CD4-positive, alpha-beta memory T cell (primary cell): ENCODE measurements around the gene UBE2G2. TPM values are rescaled to one million over a fixed set of nuclear protein-coding genes. Genes with fewer than 3 reads are reported as not detected.
A peak's percentile ranks its signal among the peaks of the same experiment; 100 is the strongest.

Experiments used
- CTCF ChIA-PET: fragments of 350-600 bp; sonication (Branson Sonifier 250); formaldehyde crosslinking; loops from one replicate; lab custom pipeline; 2021; ENCODE audit warnings: inconsistent platforms; ENCODE audit not compliant: partially characterized antibody; lab: Charles Lee
- POLR2A ChIA-PET: fragments of 350-600 bp; sonication (Branson Sonifier 250); formaldehyde crosslinking; loops from one replicate; lab custom pipeline; 2021; ENCODE audit not compliant: partially characterized antibody; lab: Charles Lee
- DNase-seq, 5 donors: peaks; one replicate each; pipeline versions ENCODE4 v3.0.0 to v3.0.0-alpha.2; 2020 to 2022; ENCODE audit warnings: mixed read lengths in 1 of 5
- H3K27ac ChIP-seq: one replicate; pipeline ENCODE4 v1.7.0; 2013; ENCODE audit warnings: low read depth, low read length
- H3K27me3 ChIP-seq: 2 replicates; pipeline ENCODE4 v1.7.0; 2013; ENCODE audit warnings: mild to moderate bottlenecking, low read length, moderate library complexity; ENCODE audit not compliant: insufficient read depth
- H3K36me3 ChIP-seq: 2 replicates; pipeline ENCODE4 v1.7.0; 2013; ENCODE audit warnings: mild to moderate bottlenecking, low read length, moderate library complexity; ENCODE audit not compliant: insufficient read depth
- H3K4me1 ChIP-seq: 2 replicates; pipeline ENCODE4 v1.7.0; 2013; ENCODE audit warnings: mild to moderate bottlenecking, low read length, moderate library complexity; ENCODE audit not compliant: insufficient read depth
- H3K4me3 ChIP-seq, 2 donors: one replicate each; pipeline ENCODE4 v1.7.0; 2013; ENCODE audit warnings: low read length in 2 of 2, mild to moderate bottlenecking in 1 of 2
- H3K9me3 ChIP-seq, 2 donors: one replicate each; pipeline ENCODE4 v1.7.0; 2013; ENCODE audit warnings: low read length in 2 of 2, control low read depth in 1 of 2; ENCODE audit not compliant: control insufficient read depth in 1 of 2
- H3K27ac Mint-ChIP-seq, 7 donors: one replicate each; pipeline ENCODE4 v1.8.0; 2020 to 2021; ENCODE audit warnings: mixed read lengths in 7 of 7, mild to moderate bottlenecking in 6 of 7, inconsistent platforms in 3 of 7, moderate library complexity in 3 of 7
- H3K27me3 Mint-ChIP-seq, 2 donors: one replicate each; pipeline ENCODE4 v1.8.0; 2020 to 2021; ENCODE audit warnings: mixed read lengths in 2 of 2
- H3K36me3 Mint-ChIP-seq, 2 donors: one replicate each; pipeline ENCODE4 v1.8.0; 2020 to 2021; ENCODE audit warnings: mixed read lengths in 2 of 2, inconsistent platforms in 1 of 2, mild to moderate bottlenecking in 1 of 2
- H3K4me1 Mint-ChIP-seq, 4 donors: one replicate each; pipeline ENCODE4 v1.8.0; 2020 to 2021; ENCODE audit warnings: mixed read lengths in 4 of 4, mild to moderate bottlenecking in 1 of 4
- H3K4me3 Mint-ChIP-seq, 8 donors: one replicate each; pipeline ENCODE4 v1.8.0; 2020 to 2021; ENCODE audit warnings: mixed read lengths in 8 of 8, mild to moderate bottlenecking in 7 of 8, moderate library complexity in 6 of 8, inconsistent platforms in 3 of 8
- H3K9me3 Mint-ChIP-seq, 8 donors: one replicate each; pipeline ENCODE4 v1.8.0; 2020 to 2021; ENCODE audit warnings: mixed read lengths in 8 of 8, mild to moderate bottlenecking in 5 of 8, inconsistent platforms in 3 of 8, moderate library complexity in 1 of 8
- intact Hi-C: fragments of 100-400 bp; cut with micrococcal nuclease; formaldehyde crosslinking; loops from one replicate; pipeline ENCODE4 v1.15.1; 2023
- polyA plus RNA-seq, 2 donors: library from polyadenylated mRNA; unstranded; fragments of 300-500 nt; fragmentation: Illumina TruSeq; gene quantifications; one replicate each; pipeline ENCODE4 v1.2.3, GENCODE V29; 2021
- total RNA-seq, 2 experiments: library from RNA; stranded (reverse); gene quantifications; one replicate each; pipeline ENCODE4 v1.2.3, GENCODE V29; 2021

UBE2G2 gene, protein sequence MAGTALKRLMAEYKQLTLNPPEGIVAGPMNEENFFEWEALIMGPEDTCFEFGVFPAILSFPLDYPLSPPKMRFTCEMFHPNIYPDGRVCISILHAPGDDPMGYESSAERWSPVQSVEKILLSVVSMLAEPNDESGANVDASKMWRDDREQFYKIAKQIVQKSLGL
- total RNA-seq = 100 to 1,000 TPM; 125 to 131 TPM
- polyA plus RNA-seq = 10 to 100 TPM; 51.8 to 65.9 TPM

DNA sequence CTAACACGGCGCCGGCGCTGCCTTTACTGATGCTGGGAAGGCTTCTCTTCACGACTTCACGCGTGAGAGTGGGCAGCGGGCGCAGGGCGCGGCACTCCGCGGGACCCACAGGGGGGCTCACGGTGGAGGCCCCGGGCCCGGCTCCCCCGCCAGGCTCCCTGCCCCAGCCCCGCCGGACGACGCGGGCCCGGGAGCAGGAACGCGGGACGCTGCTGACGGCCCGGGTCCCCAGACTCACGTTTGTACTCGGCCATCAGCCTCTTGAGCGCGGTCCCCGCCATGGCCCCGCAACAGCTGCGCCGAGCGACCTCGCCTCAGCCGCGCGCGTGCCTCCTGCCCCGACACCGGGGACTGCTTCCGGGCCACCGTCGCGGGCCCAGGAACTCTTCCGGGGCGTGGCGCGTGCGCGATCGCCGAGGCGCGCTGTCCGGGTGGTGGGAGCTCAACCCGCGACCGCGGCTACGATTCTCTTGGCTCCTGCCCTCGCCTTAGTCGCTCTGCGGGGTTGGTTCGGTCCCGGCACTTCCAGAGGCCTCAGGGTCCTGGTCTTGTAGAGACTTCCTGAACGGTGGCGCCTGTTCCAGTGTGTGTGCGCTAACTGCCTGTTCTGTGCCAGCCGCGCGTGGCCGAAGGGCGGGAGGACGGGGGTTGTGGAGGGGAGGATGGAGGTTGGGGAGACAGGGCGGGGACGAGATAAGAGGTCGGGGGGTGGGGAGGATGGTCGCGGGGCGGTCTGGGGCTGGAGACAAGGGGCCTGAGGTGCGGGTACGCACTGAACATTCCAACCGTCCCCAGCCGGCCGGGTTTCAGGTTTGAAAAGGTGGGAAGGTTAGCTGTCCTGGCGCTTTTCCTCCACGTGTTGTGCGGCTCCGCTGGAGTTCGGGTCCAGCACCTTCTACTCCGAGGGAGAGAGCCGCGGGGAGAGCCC, at the start of gene UBE2G2:
TSS of gene UBE2G2 (minus strand) at position 353 of the 928 bp plus-strand sequence. CDS start at position 281, 72 bp downstream.
- Histone ChIP-seq H3K27ac (peak within 1 kb of the TSS; percentile 57), H3K4me1 (peaks cover 30% of the 10 kb centered on the region), H3K27me3 (no peaks in the 10 kb centered on the region), H3K4me3 (peak within 1 kb of the TSS; percentile 48 to 84), H3K9me3 (no peaks in the 10 kb centered on the region), H3K36me3 (peaks cover 14% of the 10 kb centered on the region)
- POLR2A ChIA-PET = interaction anchor here (0.7 to 5.6 kb wide), 23 partner anchors 8 to 501 kb away, joined by 3 to 82 read pairs (median 5); partner anchors contain the start of genes CFAP410, ITGB2, PTTG1IP and SLX9
- H3K4me3 Mint-ChIP-seq = peak within 1 kb of the TSS; percentile 95 to 100 (median 98)
- intact Hi-C loops = loop anchor here (1.0 to 10.0 kb wide), 7 partner anchors 16 to 327 kb away; partner anchors contain the start of gene ADARB1
- H3K4me1 Mint-ChIP-seq = peaks cover 31 to 49% (median 42%) of the 10 kb centered on the region in 4 donors
- peak; percentile 81 to 91 (median 88) for DNase-seq
- peaks cover 0 to 2% (median 0%) of the 10 kb centered on the region in 8 donors for H3K9me3 Mint-ChIP-seq
- H3K27me3 Mint-ChIP-seq = no peaks in the 10 kb centered on the region
- peaks cover 18 to 48% of the 10 kb centered on the region in 2 donors for H3K36me3 Mint-ChIP-seq
- CTCF ChIA-PET = interaction anchor here (1.1 to 5.6 kb wide), 26 partner anchors 8 to 327 kb away, joined by 3 to 82 read pairs (median 6); partner anchors contain the start of genes ITGB2, KRTAP12-3 and PTTG1IP
- H3K27ac Mint-ChIP-seq = peak within 1 kb of the TSS; percentile 88 to 99 (median 98)

DNA sequence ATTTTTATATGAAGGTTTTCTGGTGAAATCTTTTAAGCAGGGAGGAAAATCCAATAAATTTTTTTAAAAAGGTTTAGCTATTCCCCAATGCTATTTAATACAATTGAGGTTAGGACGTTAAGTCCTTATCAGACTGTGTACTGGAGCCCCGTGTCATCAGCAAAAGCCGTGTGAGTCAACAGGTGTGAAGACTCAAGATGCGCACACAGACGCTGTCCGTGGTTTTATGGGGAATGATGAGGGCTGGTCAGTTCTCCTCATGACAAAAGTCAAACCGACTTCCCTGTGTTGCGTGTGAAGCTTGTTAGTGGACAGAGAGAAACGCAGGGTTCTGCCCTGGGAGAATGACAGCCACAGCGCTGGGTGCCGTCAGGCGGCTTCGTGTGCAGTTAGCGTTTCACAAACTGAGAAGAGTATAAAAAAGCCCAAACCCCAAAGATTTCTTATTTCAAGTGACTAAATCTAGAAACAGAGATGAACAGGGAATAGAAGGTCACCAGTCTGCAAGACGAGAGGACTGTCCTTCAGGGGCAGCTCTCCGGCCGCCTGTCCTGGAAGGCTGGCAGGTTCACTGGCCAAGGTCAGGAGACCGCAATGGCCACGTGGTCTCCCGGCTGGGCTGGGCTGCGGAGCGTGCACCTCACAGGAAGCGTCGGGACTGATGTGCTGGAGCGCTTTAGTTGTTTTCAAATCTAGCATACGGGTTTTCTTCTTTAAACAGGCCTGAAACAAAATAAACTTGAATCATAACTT, 49.5 kb upstream of the UBE2G2 start:
- no peak for DNase-seq
- Histone ChIP-seq H3K27ac (no peak overlapping the region), H3K9me3 (no peaks in the 10 kb centered on the region), H3K36me3 (peaks cover 47% of the 10 kb centered on the region), H3K27me3 (no peaks in the 10 kb centered on the region), H3K4me1 (peaks cover 42% of the 10 kb centered on the region), H3K4me3 (no peak overlapping the region)
- Mint-ChIP-seq H3K36me3 (peaks cover 44 to 68% of the 10 kb centered on the region in 2 donors), H3K4me3 (peak overlapping the region in 2 of 8 donors; percentile 39 to 64), H3K4me1 (peaks cover 18 to 62% (median 42%) of the 10 kb centered on the region in 4 donors), H3K27ac (peak overlapping the region; percentile 12 to 78 (median 64)), H3K9me3 (no peaks in the 10 kb centered on the region), H3K27me3 (no peaks in the 10 kb centered on the region)
- intact Hi-C loops = no loop called here
- ChIA-PET POLR2A (interaction anchor here (1.0 to 1.9 kb wide), 4 partner anchors 11 to 76 kb away, joined by 3 to 5 read pairs (median 3); no protein-coding TSS in a partner anchor), CTCF (interaction anchor here (1.3 to 1.5 kb wide), 3 partner anchors 33 to 287 kb away, joined by 3 read pairs; no protein-coding TSS in a partner anchor)

DNA sequence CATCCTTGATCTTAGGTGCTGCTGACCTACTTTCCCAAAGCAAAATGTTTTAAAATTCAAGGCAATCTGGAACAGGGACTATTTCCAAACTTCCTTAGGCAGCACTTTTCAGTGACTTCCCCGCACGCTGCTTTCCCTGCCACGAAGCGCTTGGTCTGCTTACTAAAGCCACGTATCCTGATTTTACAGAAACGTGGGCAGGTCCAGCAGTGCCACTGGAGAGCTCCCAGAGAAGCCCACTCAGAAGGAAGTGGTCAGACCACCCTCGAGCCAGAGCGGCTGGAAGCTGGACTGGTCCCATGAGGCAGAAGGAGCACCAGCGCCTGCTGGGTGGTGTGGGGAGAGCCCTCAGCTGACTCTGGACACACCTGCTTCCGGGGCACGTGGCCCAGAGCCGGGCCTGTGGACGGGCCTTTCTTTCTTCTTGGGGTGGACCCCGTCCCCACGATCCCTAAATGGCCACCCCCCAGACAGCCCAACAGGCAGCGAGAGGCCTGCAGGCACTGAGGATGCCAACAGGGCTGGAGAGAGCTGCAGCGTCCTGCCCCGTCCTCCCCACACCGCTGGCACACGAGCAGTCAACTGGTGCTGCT, 48.7 kb upstream of the UBE2G2 start:
- H3K36me3 Mint-ChIP-seq = peaks cover 41 to 61% of the 10 kb centered on the region in 2 donors

DNA sequence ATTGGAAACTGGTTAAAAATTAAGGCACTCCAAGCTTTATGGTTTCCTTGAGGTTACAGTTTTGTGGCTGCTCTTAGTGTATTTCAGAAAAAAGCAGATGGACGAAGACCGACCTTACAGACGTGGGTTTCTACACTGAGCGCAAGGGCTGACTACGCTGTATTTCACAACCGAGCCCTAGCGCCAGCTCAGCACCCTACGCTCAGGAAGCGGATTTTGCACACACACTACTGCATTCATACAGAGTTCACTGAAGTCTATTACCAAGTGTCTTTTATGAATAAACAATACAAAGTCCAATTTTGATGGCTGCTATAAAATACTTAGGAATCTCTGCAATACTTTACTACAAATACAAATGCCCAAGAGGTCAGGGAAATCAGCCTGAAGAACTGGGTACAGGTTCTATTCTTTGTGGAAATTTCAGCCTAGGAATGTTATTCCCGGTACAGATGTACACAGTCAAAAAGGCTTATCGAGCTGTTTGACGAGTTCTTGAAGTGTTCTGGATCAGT, 48.1 kb upstream of the UBE2G2 start:
- no peaks in the 10 kb centered on the region for H3K27me3 Mint-ChIP-seq
- H3K36me3 ChIP-seq = peaks cover 33% of the 10 kb centered on the region
- DNase-seq = no peak
- CTCF ChIA-PET = interaction anchor here (1.4 kb wide), 1 partner anchor 49 kb away, joined by 3 read pairs; no protein-coding TSS in a partner anchor
- H3K36me3 Mint-ChIP-seq = peaks cover 35 to 54% of the 10 kb centered on the region in 2 donors
- H3K9me3 ChIP-seq = no peaks in the 10 kb centered on the region
- POLR2A ChIA-PET = interaction anchor here (1.0 kb wide), 1 partner anchor 24 kb away, joined by 4 read pairs; the partner anchor contains the start of gene PTTG1IP
- H3K4me1 Mint-ChIP-seq = peaks cover 18 to 58% (median 40%) of the 10 kb centered on the region in 4 donors
- intact Hi-C loops = no loop called here
- no peak overlapping the region for H3K4me3 Mint-ChIP-seq
- H3K27ac ChIP-seq = no peak overlapping the region
- no peak overlapping the region for H3K4me3 ChIP-seq
- no peak overlapping the region for H3K27ac Mint-ChIP-seq
- peaks cover 42% of the 10 kb centered on the region for H3K4me1 ChIP-seq
- no peaks in the 10 kb centered on the region for H3K27me3 ChIP-seq
- no peaks in the 10 kb centered on the region for H3K9me3 Mint-ChIP-seq

More for the DNA sequence above, 48.7 kb upstream of the UBE2G2 start:
- H3K9me3 Mint-ChIP-seq = no peaks in the 10 kb centered on the region
- H3K4me1 Mint-ChIP-seq = peaks cover 20 to 60% (median 44%) of the 10 kb centered on the region in 4 donors
- H3K27me3 ChIP-seq = no peaks in the 10 kb centered on the region
- H3K27me3 Mint-ChIP-seq = no peaks in the 10 kb centered on the region
- no peaks in the 10 kb centered on the region for H3K9me3 ChIP-seq
- ChIA-PET POLR2A (interaction anchor here (0.6 to 1.1 kb wide), 4 partner anchors 33 to 88 kb away, joined by 3 read pairs; no protein-coding TSS in a partner anchor), CTCF (interaction anchor here (1.3 to 1.5 kb wide), 3 partner anchors 33 to 288 kb away, joined by 3 read pairs; no protein-coding TSS in a partner anchor)
- H3K4me3 ChIP-seq = no peak overlapping the region
- H3K4me1 ChIP-seq = peaks cover 46% of the 10 kb centered on the region
- peaks cover 39% of the 10 kb centered on the region for H3K36me3 ChIP-seq
- no peak overlapping the region for H3K27ac ChIP-seq
- intact Hi-C loops = no loop called here
- no peak overlapping the region for H3K27ac Mint-ChIP-seq
- DNase-seq = no peak
- no peak overlapping the region for H3K4me3 Mint-ChIP-seq

DNA sequence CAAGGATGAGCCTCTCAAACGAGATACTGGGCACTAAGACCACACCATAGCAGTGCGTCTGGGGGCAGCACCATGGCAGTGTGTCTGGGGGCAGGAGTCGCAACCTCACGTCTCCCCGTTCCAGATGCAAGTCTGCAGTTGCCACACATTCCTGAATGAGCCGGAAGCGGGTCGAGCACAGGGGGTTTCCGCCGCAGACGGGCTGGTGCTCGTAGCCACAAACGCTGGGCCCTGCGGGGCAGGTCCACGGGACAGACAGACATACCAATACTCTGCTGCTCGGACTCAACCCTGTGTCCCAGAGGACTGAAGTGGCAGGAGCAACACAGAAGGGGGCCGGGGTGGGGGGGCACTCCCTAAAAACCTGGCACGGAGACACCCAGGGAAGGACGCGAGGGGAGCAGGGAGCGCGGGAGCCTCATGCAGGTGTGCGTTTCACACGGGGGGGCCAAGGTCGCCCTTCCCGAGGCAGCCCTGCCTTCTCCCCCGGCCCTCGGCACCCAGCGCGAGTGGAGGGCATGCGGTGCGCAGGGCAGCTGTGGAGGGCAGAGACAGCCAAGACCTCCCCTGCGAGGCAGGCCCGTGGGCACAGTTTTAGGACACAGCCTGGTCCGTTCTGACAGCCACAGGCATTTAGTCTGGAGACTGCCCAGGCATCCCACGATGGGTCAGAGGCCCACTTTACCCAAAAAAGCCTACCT, 47.4 kb upstream of the UBE2G2 start:
- no peaks in the 10 kb centered on the region for H3K27me3 Mint-ChIP-seq
- H3K27me3 ChIP-seq = no peaks in the 10 kb centered on the region
- ChIA-PET POLR2A (interaction anchor here (1.0 kb wide), 1 partner anchor 25 kb away, joined by 4 read pairs; the partner anchor contains the start of gene PTTG1IP), CTCF (no interaction called here)
- no peak overlapping the region for H3K27ac Mint-ChIP-seq
- H3K27ac ChIP-seq = no peak overlapping the region
- no peak for DNase-seq
- peaks cover 35% of the 10 kb centered on the region for H3K4me1 ChIP-seq
- peaks cover 12 to 54% (median 36%) of the 10 kb centered on the region in 4 donors for H3K4me1 Mint-ChIP-seq
- intact Hi-C loops = no loop called here
- H3K4me3 ChIP-seq = no peak overlapping the region
- H3K36me3 Mint-ChIP-seq = peaks cover 32 to 47% of the 10 kb centered on the region in 2 donors
- no peaks in the 10 kb centered on the region for H3K9me3 ChIP-seq
- no peak overlapping the region for H3K4me3 Mint-ChIP-seq
- H3K36me3 ChIP-seq = peaks cover 26% of the 10 kb centered on the region
- H3K9me3 Mint-ChIP-seq = no peaks in the 10 kb centered on the region
